NCI-H510A treated with DMSO at 0.1 percent for 48 hours (cell line): ENCODE results near the gene TENM3.
"Not testable (repeated sequence)": the region's sequence is repeated elsewhere in the genome, so short reads cannot be mapped to it uniquely, and the experiment has no call there.

Experiments
- DNase-seq: peaks from one replicate; lab custom pipeline; 2025; lab: John Stamatoyannopoulos, UW

Gene TENM3

GRCh38 chr4:182243204-182243603 lies at the start of gene TENM3:
Gene TENM3 (plus strand): TSS chr4:182243402. CDS start chr4:182324021, 80,619 bp downstream.
- DNase-seq, result not testable (repeated sequence)

DNA sequence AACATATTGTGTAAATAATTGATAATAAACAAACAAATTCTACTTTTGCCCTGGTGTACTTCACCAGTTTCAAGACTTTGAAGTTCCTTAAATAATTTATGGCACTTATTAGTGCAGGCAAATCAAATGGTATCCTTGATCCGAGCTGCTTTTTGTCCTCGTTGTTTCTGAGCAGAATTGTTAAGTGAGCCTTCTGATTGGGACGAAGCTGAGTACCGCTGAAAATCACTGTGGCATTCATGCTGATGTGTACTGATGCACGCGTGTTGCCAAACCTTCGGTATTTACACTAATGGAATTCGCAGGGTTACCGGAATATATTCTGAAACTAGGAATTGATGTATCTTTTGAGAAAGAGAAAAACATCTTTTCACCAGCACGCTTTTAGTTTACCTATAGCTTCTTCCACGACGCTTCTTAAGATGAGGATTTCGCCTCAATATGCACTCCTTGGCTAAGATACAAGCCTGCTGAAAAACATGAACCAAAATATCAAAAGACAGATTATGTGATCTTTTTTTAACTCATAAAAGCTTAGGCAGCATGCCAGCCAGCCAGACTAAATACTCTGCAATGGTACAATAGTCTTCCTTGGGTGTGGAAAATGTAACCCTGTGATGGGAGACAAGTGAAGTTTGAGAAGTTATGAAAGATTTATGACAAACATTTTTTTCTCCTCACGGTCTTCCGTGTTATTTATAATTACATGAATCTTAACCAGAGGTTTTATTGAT lies 48.9 kb upstream of the TENM3 start:
- no peak for DNase-seq

DNA sequence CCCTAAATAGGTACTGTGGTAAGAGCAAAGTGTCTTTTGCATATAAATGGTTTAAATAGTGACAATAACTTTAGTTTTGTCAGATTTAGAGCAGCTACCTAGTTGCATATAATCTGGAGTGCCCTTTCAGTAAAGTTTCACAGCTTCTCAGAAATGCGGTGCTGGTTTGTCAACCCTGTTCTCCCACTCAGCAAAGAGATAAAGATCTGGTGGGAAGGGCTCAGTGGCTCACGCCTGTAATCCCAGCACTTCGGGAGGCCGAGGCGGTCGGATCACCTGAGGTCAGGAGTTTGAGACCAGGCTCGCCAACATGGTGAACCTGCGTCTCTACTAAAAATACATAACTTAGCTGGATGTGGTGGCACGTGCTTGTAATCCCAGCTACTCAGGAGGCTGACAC lies 45.6 kb upstream of the TENM3 start:
- DNase-seq, result no peak

- DNase-seq, result no peak
Measured at GRCh38 chr4:182201871-182202270, 41.3 kb upstream of the TENM3 start.

GRCh38 chr4:182202650-182203049 lies 40.6 kb upstream of the TENM3 start:
- no peak for DNase-seq

- DNase-seq, result no peak
Measured at GRCh38 chr4:182203872-182204411, 39.3 kb upstream of the TENM3 start.

DNA sequence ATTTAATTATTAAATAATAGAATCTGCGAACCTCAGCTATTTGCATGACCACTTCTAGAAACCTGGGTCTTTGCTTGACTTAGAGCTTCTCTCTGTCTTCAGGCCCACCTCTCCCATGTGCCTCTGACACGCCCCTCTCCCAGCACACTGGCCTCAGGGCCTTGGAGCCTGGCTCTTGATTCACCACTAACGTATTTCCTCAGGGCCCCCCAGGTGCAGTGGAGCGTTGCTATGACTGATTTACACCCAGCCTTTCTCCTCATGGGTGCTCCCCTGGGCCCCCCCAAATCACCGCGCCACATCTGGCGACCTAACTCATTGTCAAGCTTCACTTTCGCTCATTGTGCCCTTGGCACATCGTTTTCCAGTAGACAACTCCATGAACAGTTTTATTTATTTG lies 37.9 kb upstream of the TENM3 start:
- no peak for DNase-seq

- DNase-seq, result no peak
Measured at GRCh38 chr4:182206266-182206665, 36.9 kb upstream of the TENM3 start.

GRCh38 chr4:182206916-182207315 lies 36.3 kb upstream of the TENM3 start:
- DNase-seq, result peak; percentile 20

DNA sequence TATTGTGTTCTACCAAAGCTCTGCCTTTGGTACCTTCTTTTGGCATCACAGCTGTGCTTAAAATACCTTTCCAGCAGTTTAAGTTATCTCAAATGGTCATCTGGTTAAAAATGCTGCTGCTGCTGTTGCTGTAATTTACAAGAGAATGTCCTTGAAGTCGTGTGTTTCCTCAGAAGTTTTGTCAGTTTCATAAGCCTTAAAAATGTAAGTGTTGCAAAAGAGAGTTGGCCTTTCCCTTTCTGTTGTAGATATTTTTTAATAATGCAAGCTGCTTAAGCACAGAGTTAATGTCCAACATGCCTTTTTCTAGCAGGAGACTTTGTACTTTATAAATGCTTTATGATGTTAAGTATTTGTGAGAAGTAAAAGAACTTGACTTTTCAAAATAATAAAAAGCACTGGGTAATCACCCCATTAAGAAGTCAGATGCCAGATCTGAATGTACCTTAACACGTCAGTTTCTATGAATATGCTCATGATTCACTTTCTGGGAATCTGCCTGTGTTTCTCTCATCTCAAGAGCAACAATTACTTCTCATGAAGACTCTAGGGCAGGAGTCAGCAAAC lies 35.3 kb upstream of the TENM3 start:
- DNase-seq, result no peak

DNA sequence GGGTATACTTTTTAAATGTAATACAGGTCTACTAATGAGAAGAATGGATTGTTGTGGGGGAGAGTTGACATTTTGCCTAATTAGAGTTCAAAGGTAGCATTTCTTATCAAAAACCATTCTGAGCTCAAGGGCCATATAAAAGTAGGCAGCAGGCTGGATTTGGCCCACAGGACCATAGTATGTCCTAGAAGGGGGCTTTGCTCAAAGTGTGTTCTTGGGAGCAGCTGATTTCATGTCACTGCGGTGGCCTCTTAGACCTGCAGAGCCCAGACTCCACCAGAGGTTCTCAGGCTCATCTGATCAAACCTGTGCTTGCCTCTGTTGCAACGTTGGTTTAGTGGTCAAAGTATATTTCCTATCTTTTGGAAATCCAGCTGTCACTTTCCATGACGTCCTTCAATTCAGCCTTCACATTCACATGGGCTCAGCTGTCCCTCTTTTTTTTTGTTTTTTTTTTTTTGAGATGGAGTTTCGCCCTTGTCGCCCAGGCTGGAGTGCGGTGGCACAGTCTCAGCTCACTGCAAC lies 34.6 kb upstream of the TENM3 start:
- DNase-seq, result no peak

DNA sequence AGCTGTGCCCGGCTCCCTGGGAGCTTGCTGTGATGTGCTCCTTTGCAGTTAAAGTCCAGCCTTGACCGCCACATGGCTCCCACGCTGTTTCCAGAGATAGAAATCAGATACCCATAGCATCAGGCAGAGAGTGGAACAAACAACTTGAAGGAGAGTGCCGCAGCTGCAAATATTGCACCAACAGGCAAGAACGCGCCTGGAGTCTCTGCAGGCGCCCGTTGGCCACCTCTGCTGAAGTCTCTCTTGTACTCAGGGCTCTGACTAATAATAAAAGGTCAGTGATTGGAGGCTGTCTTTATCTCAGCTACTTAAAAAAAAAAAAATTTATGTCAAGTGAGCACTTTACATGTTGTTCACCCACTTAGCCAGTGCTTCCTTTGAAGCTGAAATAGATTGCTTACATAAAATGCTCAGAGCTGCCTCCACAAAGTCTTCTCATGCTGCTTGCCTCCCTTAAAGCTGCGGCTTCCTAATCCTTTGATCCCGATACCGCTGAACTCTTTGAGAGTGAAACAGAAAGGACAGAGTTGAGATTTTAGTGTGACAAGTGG lies 30.9 kb upstream of the TENM3 start:
- DNase-seq, result peak; percentile 86

DNA sequence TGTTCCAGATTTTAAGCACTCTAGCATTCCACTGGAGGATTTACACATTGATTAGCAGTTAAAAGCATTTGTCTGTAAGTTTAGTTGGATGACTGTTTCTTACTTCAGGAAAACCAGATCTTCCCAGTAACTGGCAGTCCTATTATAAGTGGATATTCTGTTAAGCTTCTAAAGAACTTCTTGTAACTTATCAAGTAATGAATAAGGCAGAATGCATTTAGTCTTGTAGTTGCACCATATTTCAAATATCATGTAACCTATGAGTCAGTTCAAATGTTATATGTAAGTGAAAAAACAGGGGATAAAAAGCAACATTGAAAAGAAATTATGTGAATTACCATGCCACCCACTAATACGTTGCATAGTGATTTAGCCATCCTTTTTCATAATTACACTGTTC lies 30.2 kb upstream of the TENM3 start:
- no peak for DNase-seq

DNA sequence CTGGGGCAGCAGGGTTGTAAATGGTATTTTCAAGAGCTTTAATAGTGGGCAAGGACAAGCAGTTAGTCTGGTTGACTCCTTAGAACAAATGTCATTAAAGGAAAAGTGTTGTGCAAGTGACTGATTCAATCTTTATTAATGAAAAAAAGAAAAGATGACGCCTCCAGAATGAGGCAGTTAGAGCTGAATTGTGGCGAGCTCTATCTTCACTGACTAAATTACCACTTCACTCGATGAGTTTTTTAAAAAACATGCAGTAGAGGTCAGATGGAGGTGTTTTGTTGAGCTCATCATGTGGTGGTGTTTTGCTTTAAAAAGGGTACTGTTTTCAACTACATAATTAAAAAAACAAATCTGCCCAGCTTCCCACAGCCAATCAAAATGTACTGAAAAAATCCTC lies 28.1 kb upstream of the TENM3 start:
- no peak for DNase-seq

DNA sequence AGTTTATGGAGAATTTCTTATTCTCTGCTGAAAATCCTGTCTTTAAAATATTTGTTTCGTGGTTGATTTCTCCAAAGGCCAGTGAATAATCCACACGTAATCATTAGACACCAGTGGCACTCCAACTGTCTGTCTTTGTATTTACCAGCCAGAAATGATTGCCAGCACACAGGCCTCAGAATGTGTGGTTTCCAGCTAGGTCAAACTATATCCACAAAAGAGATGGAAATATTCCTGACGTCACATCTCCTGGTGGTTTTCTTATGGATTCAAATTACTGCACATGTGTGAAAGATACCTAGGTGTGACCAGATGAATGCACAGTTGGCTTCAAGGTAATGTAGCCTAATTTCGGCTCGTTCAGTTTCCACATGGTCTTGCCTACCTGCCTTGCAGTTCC lies 27.2 kb upstream of the TENM3 start:
- no peak for DNase-seq

GRCh38 chr4:182219411-182220056 lies 23.7 kb upstream of the TENM3 start:
- no peak for DNase-seq

DNA sequence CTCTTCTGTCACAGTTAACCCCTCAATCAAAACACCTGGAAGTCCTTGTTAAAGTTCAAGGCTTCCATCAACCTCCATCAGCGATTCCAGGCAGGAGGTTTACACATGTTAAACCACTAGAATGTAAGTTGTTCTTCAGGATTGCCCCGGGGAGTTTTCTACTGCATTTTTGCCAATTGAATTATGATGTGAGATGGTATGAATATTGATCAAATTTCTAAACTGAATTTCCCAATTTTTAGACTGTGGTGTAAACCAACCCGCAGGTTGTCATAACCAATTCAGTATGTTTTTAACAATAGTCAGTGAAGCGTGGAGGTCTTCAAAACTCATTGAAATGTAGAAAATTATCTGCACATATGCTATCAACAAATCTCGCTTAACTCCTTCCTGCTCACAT lies 21.2 kb upstream of the TENM3 start:
- no peak for DNase-seq

DNA sequence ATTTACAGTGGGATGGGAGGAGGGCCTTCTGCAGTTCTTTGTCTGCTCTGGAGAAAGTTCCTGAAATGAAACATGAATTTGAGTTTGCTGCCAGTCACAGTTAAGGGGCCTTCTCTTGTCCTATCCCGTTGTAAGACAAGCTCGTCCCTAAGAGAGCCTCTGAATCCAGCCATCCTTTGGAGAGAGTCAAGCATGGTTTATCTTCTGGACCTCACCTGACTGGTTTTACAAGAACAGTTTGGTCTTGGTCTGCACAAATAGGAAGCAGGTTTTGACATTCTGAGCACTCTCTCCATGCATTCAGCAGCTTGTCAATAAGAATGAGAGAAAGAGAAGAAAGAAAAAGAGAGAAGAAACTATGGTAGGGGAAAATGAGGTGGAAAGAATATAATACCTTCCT lies 20.4 kb upstream of the TENM3 start:
- DNase-seq, result peak; percentile 18

DNA sequence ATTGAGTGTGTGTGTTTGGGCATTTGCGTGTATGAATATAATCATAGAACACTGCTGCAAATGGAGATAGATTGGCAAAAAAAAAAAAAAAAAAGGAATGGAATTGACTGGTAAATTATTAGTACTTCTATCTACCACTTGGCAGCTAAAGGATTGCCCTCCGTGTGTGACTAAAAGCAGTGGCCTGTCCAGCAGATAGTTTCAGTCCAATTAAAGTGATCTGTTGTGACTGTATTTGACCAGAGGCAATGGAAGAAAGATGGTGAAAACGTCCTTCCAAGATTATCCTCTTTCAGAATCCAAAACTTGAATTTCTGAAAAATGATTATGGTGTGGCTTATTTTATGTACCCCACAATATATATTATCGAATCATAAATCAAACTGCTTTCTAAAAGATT lies 19.5 kb upstream of the TENM3 start:
- no peak for DNase-seq

DNA sequence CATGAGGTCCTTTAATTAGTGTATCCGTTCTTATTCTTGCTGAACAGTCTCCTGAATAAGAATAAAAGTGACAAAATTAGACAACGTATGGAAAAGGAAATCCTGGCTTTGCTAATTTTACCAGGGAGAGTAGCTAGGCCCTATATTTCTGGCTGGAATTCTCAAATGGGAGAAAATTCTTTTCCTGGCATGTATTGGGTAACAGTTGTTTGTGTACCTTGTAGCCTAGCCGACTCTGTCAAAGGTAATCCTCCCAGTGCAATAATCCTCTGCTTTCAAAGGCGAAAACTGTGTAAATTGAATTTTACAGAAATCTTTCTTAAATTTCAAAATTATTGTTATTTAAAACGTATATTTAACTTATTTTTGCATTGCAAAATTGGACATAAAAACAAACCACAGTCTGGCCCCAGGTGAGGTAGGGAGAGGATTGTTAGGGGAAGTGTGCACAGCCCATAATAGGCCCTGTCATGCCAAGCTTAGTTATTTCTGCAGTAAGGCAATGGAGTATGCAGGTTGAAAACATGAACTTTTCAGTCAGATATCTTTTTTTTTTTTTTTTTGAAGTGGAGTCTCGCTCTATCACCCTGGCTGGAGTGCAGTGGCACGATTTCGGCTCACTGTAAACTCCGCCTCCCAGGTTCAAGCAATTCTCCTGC lies 18.9 kb upstream of the TENM3 start:
- no peak for DNase-seq

DNA sequence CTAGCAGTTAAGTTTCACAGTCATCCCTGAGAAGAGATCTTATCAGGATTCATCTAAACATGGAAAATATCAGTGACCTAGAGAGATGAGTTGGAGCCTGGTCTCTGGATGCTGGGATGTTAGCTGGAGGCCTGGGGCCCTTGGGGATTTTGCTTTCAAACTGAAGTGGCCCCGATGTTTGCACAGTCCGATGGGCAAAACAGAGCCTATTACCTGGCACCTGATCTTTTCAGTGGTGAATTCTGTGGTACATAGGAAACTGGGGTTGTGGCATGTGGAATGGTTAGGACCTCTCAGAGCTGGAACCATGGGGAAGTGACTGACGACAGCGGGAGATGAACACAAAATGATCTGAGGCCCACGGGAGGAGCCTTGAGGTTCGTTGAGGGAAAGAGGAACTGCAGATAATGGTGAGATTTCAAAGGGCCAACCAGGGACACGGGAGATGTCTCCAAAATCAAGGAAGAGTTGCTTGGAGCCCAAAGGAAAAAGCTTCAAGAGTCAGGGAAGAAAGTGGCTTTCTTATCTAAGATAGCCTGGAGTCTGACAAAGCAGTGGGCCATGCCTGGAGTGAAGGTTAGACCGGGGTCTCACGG lies 17.8 kb upstream of the TENM3 start:
- DNase-seq, result peak; percentile 25

- DNase-seq, result no peak
Measured at GRCh38 chr4:182227611-182228010, 15.6 kb upstream of the TENM3 start.
